GM18505 (cell line): ENCODE measurements around the gene BNIP3.
"Not testable (repeated sequence)": the region's sequence is repeated elsewhere in the genome, so short reads cannot be mapped to it uniquely, and the experiment has no call there.

ENCODE experiments used
- ATAC-seq: cut with Tn5 transposase; IDR thresholded peaks from one replicate; pipeline ENCODE4 v1.9.1; 2021; ENCODE audit not compliant: unreplicated experiment
- POLR2A ChIP-seq: IDR thresholded peaks from 4 replicates; pipeline ENCODE4 v1.6.1; 2011; ENCODE audit warnings: borderline replicate concordance; ENCODE audit not compliant: insufficient read depth, insufficient read length; ENCODE audit errors: extremely low read depth

Gene BNIP3

GRCh38 chr10:131930586-131931330 is 51.0 kb downstream of the BNIP3 start:
- TF ChIP-seq POLR2A = no peak
- ATAC-seq = no peak

GRCh38 chr10:131930150-131930549 is 51.6 kb downstream of the BNIP3 start:
- no peak for ATAC-seq

GRCh38 chr10:131929122-131929845 is 52.4 kb downstream of the BNIP3 start:
- ATAC-seq = no peak
- no peak for TF ChIP-seq POLR2A

More at GRCh38 chr10:131930150-131930549, 51.6 kb downstream of the BNIP3 start:
- TF ChIP-seq POLR2A = no peak

- ATAC-seq = peak; percentile 86
- no peak for TF ChIP-seq POLR2A
These were observed 53.3 kb downstream of the BNIP3 start for GRCh38 chr10:131928248-131929095.

- ATAC-seq = no peak
- no peak for TF ChIP-seq POLR2A
These were observed 54.8 kb downstream of the BNIP3 start for GRCh38 chr10:131926743-131927595.

GRCh38 chr10:131926253-131926652 is 55.5 kb downstream of the BNIP3 start:
- no peak for TF ChIP-seq POLR2A
- ATAC-seq = no peak

GRCh38 chr10:131925716-131926115 is 56.0 kb downstream of the BNIP3 start:
- no peak for TF ChIP-seq POLR2A
- no peak for ATAC-seq

- TF ChIP-seq POLR2A = no peak
- no peak for ATAC-seq
These were observed 56.6 kb downstream of the BNIP3 start for GRCh38 chr10:131925011-131925649.

GRCh38 chr10:131923038-131923756 is 58.5 kb downstream of the BNIP3 start:
- no peak for ATAC-seq
- TF ChIP-seq POLR2A = no peak

GRCh38 chr10:131921184-131921583 is 60.5 kb downstream of the BNIP3 start:
- no peak for TF ChIP-seq POLR2A
- no peak for ATAC-seq

GRCh38 chr10:131920693-131921092 is 61.0 kb downstream of the BNIP3 start:
- no peak for TF ChIP-seq POLR2A
- no peak for ATAC-seq

- no peak for ATAC-seq
- TF ChIP-seq POLR2A = no peak
These were observed 61.6 kb downstream of the BNIP3 start for GRCh38 chr10:131920151-131920550.

- not testable (repeated sequence) for ATAC-seq
These were observed 62.3 kb downstream of the BNIP3 start for GRCh38 chr10:131919461-131919860.
